Stimulated activated CD8-positive, alpha-beta memory T cell treated with anti-CD3 and anti-CD28 coated beads, Interleukin-4, amount 100 ng/mL, for 48 hours (primary cell): Measurements from ENCODE around the gene FXN.
"Not testable (repeated sequence)": the region's sequence is repeated elsewhere in the genome, so short reads cannot be mapped to it uniquely, and the experiment has no call there.

ENCODE experiments used
- DNase-seq: peaks from one replicate; pipeline ENCODE4 v3.0.0-alpha.2; 2020

The FXN gene

GRCh38 chr9:69071059-69071458 is 35.5 kb downstream of the FXN start:
- DNase-seq = no peak

- no peak for DNase-seq
Observed at GRCh38 chr9:69073103-69073502, 37.6 kb downstream of the FXN start.

- no peak for DNase-seq
Observed at GRCh38 chr9:69074801-69075200, 39.2 kb downstream of the FXN start.

- no peak for DNase-seq
Observed at GRCh38 chr9:69076550-69076949, 41.0 kb downstream of the FXN start.

GRCh38 chr9:69078069-69078468 is 42.5 kb downstream of the FXN start:
- no peak for DNase-seq

- no peak for DNase-seq
Observed at GRCh38 chr9:69078581-69078980, 43.0 kb downstream of the FXN start.

GRCh38 chr9:69079186-69079585 is 43.6 kb downstream of the FXN start:
- DNase-seq = no peak

GRCh38 chr9:69081261-69081660 is 45.7 kb downstream of the FXN start:
- DNase-seq = no peak

- no peak for DNase-seq
Observed at GRCh38 chr9:69083321-69083720, 47.8 kb downstream of the FXN start.

- no peak for DNase-seq
Observed at GRCh38 chr9:69085569-69086283, 50.2 kb downstream of the FXN start.

- no peak for DNase-seq
Observed at GRCh38 chr9:69086312-69086711, 50.8 kb downstream of the FXN start.

GRCh38 chr9:69086769-69087168 is 51.2 kb downstream of the FXN start:
- no peak for DNase-seq

GRCh38 chr9:69089082-69089481 is 53.5 kb downstream of the FXN start:
- no peak for DNase-seq

GRCh38 chr9:69089491-69089890 is 53.9 kb downstream of the FXN start:
- DNase-seq = no peak

GRCh38 chr9:69090140-69090750 is 54.7 kb downstream of the FXN start:
- DNase-seq = no peak

GRCh38 chr9:69090946-69091345 is 55.4 kb downstream of the FXN start:
- no peak for DNase-seq

GRCh38 chr9:69093471-69094103 is 58.0 kb downstream of the FXN start:
- no peak for DNase-seq

- not testable (repeated sequence) for DNase-seq
Observed at GRCh38 chr9:69094361-69095135, 59.0 kb downstream of the FXN start.

- DNase-seq = no peak
Observed at GRCh38 chr9:69097064-69097463, 61.5 kb downstream of the FXN start.

- no peak for DNase-seq
Observed at GRCh38 chr9:69097923-69098593, 62.5 kb downstream of the FXN start.

- DNase-seq = not testable (repeated sequence)
Observed at GRCh38 chr9:69103348-69103996, 67.9 kb downstream of the FXN start.

- no peak for DNase-seq
Observed at GRCh38 chr9:69104830-69105527, 69.4 kb downstream of the FXN start.
